ENCODE data around the gene ATP13A5. TPM values are rescaled to one million over a fixed set of nuclear protein-coding genes. Genes with fewer than 3 reads are reported as not detected.

The ATP13A5 gene
- total and polyA plus RNA-seq, 2 of the 8 experiments (the other 6 are each of a cell fraction or from before 2014, with no cell fraction given) = not detected

DNA sequence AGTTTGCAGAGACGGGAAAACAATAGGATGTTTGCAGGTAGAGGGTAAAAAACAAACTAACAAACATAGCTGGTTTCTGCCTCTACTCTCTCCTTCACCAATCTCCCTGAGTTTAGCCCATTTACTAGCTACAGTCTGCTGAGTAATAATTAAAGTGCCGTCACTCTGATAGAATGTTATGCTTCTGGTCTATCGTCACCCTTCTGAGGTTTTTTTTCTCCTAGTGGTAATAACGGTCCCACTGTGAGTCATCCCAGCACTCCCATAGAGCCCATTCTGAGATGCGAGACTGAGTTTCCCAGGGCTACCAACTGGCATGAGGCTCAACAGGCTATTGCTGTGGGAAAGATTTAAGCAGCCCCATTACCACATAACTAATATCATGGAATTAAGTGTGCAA is 81.1 kb downstream of the ATP13A5 start (continued):
- TF ChIP-seq CTBP2 (IDR thresholded peaks at IDR 0.05; ENCODE audit: borderline replicate concordance, insufficient read depth, insufficient read length, low read length) (no peak), SIRT6 (IDR thresholded peaks at IDR 0.05; ENCODE audit: low read length) (no peak), GTF2F1 (IDR thresholded peaks at IDR 0.05; ENCODE audit: borderline replicate concordance, low read depth, low read length) (no peak), RXRA (IDR thresholded peaks at IDR 0.05; ENCODE audit: insufficient read depth, low read depth, low read length) (no peak), CREB1 (IDR thresholded peaks at IDR 0.05) (no peak)
- TF ChIP-seq, protein P1, sequence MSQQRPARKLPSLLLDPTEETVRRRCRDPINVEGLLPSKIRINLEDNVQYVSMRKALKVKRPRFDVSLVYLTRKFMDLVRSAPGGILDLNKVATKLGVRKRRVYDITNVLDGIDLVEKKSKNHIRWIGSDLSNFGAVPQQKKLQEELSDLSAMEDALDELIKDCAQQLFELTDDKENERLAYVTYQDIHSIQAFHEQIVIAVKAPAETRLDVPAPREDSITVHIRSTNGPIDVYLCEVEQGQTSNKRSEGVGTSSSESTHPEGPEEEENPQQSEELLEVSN (IDR thresholded peaks at IDR 0.05) = no peak
